K562 (cell line): ENCODE measurements around the gene R3HDM2. TPM values are rescaled to one million over a fixed set of nuclear protein-coding genes. Genes with fewer than 3 reads are reported as not detected.

Source experiments
- CTBP1 ChIP-seq: fragments of 450-650 bp; IDR thresholded peaks from 2 replicates; pipeline ENCODE4 v1.6.1; 2016; ENCODE audit warnings: borderline replicate concordance
- E2F3 ChIP-seq: fragments of 250-450 bp; sonication (Bioruptor Pico); IDR thresholded peaks from 2 replicates; pipeline ENCODE4 v1.4.0; 2020; ENCODE audit warnings: mild to moderate bottlenecking
- KAT2B ChIP-seq: IDR thresholded peaks from one replicate; pipeline ENCODE4 v1.6.1; 2012; ENCODE audit warnings: low read depth, mild to moderate bottlenecking, control low read depth, inconsistent platforms, low read length, moderate library complexity
- MYBL2 ChIP-seq, 2 experiments: fragments of 450-650 bp in 1 of 2; sonication (generic) in 1 of 2; formaldehyde crosslinking in 1 of 2; IDR thresholded peaks; 2 replicates each; pipeline versions ENCODE4 v1.6.1 to v1.8.1; 2017 to 2022; ENCODE audit warnings: borderline replicate concordance in 1 of 2, inconsistent platforms in 1 of 2, low read depth in 1 of 2, mild to moderate bottlenecking in 1 of 2, missing genetic modification reagents in 1 of 2, moderate library complexity in 1 of 2
- NFRKB ChIP-seq: fragments of 450-650 bp; IDR thresholded peaks from 2 replicates; pipeline ENCODE4 v1.6.1; 2016; ENCODE audit warnings: low read depth
- PRPF4 ChIP-seq: fragments of 200-400 bp; formaldehyde crosslinking; IDR thresholded peaks from one replicate; pipeline ENCODE4 v1.6.1; 2017; ENCODE audit warnings: low read length, low read depth, mild to moderate bottlenecking; ENCODE audit not compliant: insufficient read depth, poor library complexity, severe bottlenecking
- RHOXF2B ChIP-seq: fragments of 250-450 bp; sonication (Bioruptor Pico); conservative IDR thresholded peaks from 2 replicates; pipeline ENCODE4 v1.5.1; 2021
- RNF2 ChIP-seq: sonication (generic); IDR thresholded peaks from 2 replicates; pipeline ENCODE4 v1.6.1; 2016
- SIRT6 ChIP-seq: IDR thresholded peaks from one replicate; pipeline ENCODE4 v1.6.1; 2012; ENCODE audit warnings: low read depth, mild to moderate bottlenecking, control low read depth, inconsistent platforms, low read length, moderate library complexity
- ZBTB49 ChIP-seq: sonication (generic); formaldehyde crosslinking; IDR thresholded peaks from 2 replicates; pipeline ENCODE4 v1.8.0; 2022; ENCODE audit warnings: missing genetic modification reagents, mild to moderate bottlenecking, borderline replicate concordance
- ZNF174 ChIP-seq: fragments of 250-450 bp; sonication (Bioruptor Pico); IDR thresholded peaks from 2 replicates; pipeline ENCODE4 v1.4.0; 2020; ENCODE audit warnings: mild to moderate bottlenecking
- ZNF224 ChIP-seq: sonication (generic); formaldehyde crosslinking; IDR thresholded peaks from 2 replicates; pipeline ENCODE4 v1.8.0; 2022; ENCODE audit warnings: mild to moderate bottlenecking, missing genetic modification reagents
- ZNF41 ChIP-seq: fragments of 250-450 bp; sonication (Bioruptor Pico); conservative IDR thresholded peaks from 2 replicates; pipeline ENCODE4 v1.4.0; 2020; ENCODE audit warnings: mild to moderate bottlenecking
- polyA plus RNA-seq, 8 experiments: library from polyadenylated mRNA; depleted of rRNA in 4 of 8; stranded (reverse) in 5 of 8; unstranded in 3 of 8; fragments of >200 nt; fragmentation: Nextera tagmentation in 2 of 8; fragmentation: Illumina TruSeq in 1 of 8; extraction: Ambion mirVana in 2 of 8; extraction: Trizol in 1 of 8; gene quantifications; 2 replicates each; pipeline versions ENCODE4 v1.2.1 to v1.2.3, GENCODE V29; 2011 to 2014; ENCODE audit warnings: inconsistent platforms in 1 of 8, missing spikeins in 1 of 8
- total RNA-seq, 7 experiments: library from RNA; depleted of rRNA in 6 of 7; stranded (reverse); fragments of >200 nt in 6 of 7; fragmentation: Illumina TruSeq in 2 of 7; extraction: Trizol in 2 of 7; gene quantifications; 2 replicates each; pipeline versions ENCODE4 v1.2.1 to v1.2.3, GENCODE V29; 2011 to 2021; ENCODE audit warnings: low replicate concordance in 1 of 7
- TF ChIP-seq, protein P1 (sequence below): fragments of 450-650 bp; IDR thresholded peaks from 2 replicates; pipeline ENCODE4 v1.6.1; 2016; ENCODE audit warnings: low read depth
- TF ChIP-seq, protein P2 (sequence below): IDR thresholded peaks from 2 replicates; pipeline ENCODE4 v1.6.1; 2011; ENCODE audit not compliant: insufficient read length; ENCODE audit errors: extremely low read depth

The R3HDM2 gene
- total and polyA plus RNA-seq, 9 of the 15 experiments (the other 6 are each of a cell fraction or from before 2014, with no cell fraction given): 3.3 to 18.8 (median 9.0) TPM

DNA sequence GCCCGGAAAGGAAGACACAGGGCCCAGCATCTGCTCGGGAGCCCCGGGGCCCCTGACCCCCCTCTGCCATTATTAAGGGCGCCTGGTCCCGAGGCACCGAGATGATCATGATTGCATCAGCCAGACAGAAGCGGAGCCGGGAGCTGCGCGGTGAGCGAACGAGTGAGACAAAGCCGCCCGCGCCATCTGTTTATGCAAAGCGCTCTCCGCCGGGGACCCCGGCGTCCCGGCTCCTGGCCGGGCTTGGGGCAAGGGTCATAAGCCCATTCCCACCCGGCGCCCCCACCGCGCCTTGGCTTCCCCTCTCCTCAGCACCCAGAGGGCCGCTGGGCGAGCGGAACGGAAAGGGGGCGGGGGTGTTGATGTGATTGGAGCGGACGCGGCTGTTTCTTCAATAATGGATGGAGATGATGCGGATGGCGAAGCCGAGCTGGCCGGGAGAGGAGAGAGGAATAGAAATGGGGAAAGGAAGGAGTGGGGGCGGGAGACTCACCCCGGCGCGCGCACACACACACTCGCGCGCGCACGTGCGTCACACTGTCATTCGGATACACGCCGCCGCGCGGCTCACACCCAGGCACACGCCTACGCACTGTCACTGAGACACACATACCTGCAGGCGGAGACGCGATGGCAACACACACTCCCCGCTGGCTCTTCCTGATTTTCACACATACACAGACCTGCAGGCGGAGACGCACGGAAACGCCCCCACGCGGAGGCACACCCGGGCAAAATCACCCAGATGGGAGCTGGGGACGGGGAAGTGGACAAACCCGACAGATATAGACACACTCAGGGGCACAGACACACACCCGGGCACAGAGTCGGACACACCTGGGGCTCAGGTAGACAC is 190.5 kb downstream of the R3HDM2 start (continued):
- TF ChIP-seq ZBTB49: no peak
- TF ChIP-seq SIRT6: no peak
- no peak for TF ChIP-seq RHOXF2B
- 0 out of 2 replicates have a peak, but pooled peaks have one; percentile 43 for TF ChIP-seq RNF2
- TF ChIP-seq, protein P1, sequence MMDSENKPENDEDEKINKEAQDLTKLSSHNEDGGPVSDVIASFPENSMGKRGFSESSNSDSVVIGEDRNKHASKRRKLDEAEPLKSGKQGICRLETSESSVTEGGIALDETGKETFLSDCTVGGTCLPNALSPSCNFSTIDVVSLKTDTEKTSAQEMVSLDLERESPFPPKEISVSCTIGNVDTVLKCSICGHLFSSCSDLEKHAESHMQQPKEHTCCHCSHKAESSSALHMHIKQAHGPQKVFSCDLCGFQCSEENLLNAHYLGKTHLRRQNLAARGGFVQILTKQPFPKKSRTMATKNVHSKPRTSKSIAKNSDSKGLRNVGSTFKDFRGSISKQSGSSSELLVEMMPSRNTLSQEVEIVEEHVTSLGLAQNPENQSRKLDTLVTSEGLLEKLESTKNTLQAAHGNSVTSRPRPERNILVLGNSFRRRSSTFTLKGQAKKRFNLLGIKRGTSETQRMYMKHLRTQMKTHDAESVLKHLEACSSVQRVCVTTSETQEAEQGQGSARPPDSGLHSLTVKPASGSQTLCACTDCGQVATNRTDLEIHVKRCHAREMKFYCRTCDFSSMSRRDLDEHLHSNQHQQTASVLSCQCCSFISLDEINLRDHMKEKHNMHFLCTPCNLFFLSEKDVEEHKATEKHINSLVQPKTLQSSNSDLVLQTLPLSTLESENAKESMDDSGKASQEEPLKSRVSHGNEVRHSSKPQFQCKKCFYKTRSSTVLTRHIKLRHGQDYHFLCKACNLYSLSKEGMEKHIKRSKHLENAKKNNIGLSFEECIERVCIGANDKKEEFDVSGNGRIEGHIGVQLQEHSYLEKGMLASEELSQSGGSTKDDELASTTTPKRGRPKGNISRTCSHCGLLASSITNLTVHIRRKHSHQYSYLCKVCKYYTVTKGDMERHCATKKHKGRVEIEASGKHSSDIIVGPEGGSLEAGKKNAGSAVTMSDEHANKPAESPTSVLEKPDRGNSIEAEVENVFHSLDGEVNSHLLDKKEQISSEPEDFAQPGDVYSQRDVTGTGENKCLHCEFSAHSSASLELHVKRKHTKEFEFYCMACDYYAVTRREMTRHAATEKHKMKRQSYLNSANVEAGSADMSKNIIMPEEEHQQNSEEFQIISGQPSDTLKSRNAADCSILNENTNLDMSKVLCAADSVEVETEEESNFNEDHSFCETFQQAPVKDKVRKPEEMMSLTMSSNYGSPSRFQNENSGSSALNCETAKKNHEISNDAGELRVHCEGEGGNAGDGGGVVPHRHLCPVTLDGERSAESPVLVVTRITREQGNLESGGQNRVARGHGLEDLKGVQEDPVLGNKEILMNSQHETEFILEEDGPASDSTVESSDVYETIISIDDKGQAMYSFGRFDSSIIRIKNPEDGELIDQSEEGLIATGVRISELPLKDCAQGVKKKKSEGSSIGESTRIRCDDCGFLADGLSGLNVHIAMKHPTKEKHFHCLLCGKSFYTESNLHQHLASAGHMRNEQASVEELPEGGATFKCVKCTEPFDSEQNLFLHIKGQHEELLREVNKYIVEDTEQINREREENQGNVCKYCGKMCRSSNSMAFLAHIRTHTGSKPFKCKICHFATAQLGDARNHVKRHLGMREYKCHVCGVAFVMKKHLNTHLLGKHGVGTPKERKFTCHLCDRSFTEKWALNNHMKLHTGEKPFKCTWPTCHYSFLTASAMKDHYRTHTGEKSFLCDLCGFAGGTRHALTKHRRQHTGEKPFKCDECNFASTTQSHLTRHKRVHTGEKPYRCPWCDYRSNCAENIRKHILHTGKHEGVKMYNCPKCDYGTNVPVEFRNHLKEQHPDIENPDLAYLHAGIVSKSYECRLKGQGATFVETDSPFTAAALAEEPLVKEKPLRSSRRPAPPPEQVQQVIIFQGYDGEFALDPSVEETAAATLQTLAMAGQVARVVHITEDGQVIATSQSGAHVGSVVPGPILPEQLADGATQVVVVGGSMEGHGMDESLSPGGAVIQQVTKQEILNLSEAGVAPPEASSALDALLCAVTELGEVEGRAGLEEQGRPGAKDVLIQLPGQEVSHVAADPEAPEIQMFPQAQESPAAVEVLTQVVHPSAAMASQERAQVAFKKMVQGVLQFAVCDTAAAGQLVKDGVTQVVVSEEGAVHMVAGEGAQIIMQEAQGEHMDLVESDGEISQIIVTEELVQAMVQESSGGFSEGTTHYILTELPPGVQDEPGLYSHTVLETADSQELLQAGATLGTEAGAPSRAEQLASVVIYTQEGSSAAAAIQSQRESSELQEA: no peak
- no peak for TF ChIP-seq ZNF224 (CRISPR knock-in tag)
- no peak; the same call in 1 of the 2 replicates for TF ChIP-seq NFRKB
- TF ChIP-seq E2F3: no peak
- TF ChIP-seq ZNF174 (CRISPR knock-in tag): no peak
- no peak for TF ChIP-seq PRPF4
- no peak for TF ChIP-seq MYBL2 (IDR thresholded peaks at IDR 0.05; ENCODE audit: low read depth)
- TF ChIP-seq MYBL2 (CRISPR knock-in tag; IDR thresholded peaks at IDR 0.05; ENCODE audit: borderline replicate concordance): no peak
- TF ChIP-seq CTBP1: peak; percentile 89
- no peak for TF ChIP-seq ZNF41 (CRISPR knock-in tag)
- TF ChIP-seq, protein P2, sequence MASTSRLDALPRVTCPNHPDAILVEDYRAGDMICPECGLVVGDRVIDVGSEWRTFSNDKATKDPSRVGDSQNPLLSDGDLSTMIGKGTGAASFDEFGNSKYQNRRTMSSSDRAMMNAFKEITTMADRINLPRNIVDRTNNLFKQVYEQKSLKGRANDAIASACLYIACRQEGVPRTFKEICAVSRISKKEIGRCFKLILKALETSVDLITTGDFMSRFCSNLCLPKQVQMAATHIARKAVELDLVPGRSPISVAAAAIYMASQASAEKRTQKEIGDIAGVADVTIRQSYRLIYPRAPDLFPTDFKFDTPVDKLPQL: no peak
- TF ChIP-seq KAT2B: no peak
